ENCODE data around the gene ALKBH7.

GRCh38 chr19:6412061-6412446 lies 39.5 kb downstream of the ALKBH7 start:
- no peak for TF ChIP-seq YY1 (IDR thresholded peaks at IDR 0.05; ENCODE audit: insufficient read depth, insufficient read length)
- no peak for TF ChIP-seq ZNF274 (IDR thresholded peaks at IDR 0.05; ENCODE audit: low read depth, low read length)
- TF ChIP-seq SUZ12 (IDR thresholded peaks at IDR 0.05; ENCODE audit: extremely low read depth, insufficient read depth, insufficient read length): no peak
